Ureter (tissue), 1 donor: Measurements from ENCODE around the gene CDC5L. TPM values are rescaled to one million over a fixed set of nuclear protein-coding genes. Genes with fewer than 3 reads are reported as not detected.

Experiments used
- DNase-seq: peaks from one replicate; pipeline ENCODE4 v3.0.0-alpha.2; 2020; ENCODE audit warnings: low spot score
- total RNA-seq: library from RNA; stranded (reverse); gene quantifications from one replicate; pipeline ENCODE4 v1.2.4, GENCODE V29; 2023
- donor health status: DM: yes; HTN: yes; CAD: no.

CDC5L gene
- total RNA-seq, 1 donor from 2014 or later, result 22.1 TPM

DNA sequence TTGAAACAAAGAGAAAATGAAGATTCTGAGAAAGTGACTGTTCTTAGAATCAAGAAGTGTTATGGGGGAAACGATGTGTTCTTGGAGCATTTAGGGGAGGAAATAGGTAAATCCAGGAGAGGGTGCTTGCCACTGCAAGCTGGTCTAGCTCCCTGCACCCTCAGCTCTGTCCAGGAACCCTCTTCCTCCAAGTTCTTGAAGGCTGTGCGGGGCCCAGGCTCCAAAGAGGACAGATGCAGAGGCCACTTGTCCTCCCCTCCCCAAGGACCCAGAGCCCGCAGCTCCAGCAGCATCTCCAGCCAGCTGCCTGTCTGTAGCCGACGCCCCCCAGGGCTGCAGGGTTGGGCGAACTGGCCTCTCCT lies 87.9 kb downstream of the CDC5L start:
- no peak for DNase-seq

- DNase-seq, result peak; percentile 87
Observed at GRCh38 chr6:44475779-44476434, 88.4 kb downstream of the CDC5L start.

DNA sequence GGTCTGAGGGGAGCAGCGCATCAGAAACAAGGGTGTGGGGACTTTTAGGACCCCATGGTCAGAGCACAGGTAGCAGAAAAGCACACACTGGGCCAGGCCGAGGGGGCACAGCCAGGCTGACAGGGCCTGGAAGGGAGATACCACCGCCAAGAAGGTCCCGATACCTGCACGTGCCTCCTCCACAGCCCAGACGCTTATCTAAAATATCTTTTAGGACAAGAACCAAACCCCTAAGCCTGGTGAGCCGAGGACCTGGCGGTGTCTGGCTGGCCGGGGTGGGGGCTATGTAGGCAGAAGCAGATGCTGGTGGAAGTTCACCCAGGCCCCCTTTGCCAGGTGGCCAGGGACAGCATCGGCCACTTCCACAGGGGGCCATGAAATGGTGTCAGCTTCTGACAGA lies 89.3 kb downstream of the CDC5L start:
- DNase-seq, result no peak

GRCh38 chr6:44477293-44477894 lies 89.9 kb downstream of the CDC5L start:
- DNase-seq, result no peak

DNA sequence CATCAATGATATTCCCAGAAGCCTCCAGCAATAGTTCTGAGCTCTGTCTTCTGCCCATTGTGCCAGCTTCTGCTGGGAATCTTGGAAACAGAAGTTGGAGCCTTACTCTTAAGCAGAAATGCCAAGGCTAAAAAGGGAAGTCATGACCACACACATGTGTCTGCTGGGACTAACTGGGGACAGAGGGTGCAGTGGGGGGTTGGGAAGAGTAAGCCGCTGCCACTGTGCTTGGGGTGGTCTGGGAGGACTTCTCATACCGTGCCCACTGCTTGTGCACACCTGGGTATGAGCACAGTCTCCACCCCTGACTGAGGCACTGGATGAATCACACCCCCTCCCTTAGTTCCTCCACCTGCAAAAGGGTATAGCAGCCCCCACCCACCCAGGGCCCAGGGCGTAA lies 90.7 kb downstream of the CDC5L start:
- DNase-seq, result no peak

DNA sequence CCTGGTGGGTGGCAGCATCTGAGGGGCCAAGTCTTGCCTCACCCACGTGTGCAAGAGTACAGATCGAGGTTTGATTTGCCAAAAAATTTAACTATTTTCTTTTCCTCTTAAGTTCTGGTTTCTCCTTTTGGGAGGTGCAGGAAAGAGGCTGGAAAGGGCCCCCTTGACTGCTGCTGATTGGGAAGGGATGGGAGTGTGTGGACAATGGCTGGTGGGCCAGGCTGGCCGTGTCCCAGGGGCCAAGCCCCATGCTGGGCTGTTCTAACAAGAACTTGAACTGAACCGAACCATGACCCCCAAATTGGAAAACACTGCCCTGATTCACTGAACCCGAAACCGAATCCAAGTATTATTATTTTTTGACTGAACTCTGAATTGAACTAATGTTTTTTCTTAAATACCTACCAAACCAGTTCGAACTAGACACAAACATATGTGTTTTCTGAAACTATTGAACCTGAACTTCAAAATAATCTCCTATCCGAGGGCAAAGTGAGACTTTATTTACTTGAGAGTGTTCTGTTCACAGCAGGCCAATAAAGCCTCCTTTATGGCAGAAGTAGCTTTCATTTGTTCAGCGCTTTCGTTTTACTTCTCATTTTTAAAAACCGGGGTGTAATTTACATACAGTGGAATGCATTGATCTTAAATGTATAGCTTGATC lies 91.2 kb downstream of the CDC5L start:
- DNase-seq, result no peak

DNA sequence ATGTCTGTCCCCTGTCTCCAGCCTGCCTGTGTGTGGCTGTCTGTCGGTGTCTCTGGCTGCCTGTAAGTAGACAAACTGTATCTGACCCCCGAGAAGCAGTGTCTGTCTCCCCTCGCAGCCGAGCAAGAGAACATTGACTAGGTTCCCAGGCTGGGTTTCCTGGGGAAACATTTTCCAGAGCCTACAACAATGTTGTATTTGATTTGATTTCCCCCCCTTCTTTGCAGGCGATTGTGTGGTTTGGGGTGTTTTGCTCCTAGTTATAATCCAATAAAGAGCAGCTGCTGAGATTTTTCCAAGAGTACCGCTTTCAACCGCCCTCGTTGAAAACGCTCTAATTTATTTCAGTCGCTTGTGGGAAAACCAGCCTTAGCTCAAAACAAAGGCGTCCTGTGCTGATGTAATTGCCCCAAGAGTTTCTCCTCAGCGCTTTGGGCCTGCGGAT lies 92.6 kb downstream of the CDC5L start:
- no peak for DNase-seq

DNA sequence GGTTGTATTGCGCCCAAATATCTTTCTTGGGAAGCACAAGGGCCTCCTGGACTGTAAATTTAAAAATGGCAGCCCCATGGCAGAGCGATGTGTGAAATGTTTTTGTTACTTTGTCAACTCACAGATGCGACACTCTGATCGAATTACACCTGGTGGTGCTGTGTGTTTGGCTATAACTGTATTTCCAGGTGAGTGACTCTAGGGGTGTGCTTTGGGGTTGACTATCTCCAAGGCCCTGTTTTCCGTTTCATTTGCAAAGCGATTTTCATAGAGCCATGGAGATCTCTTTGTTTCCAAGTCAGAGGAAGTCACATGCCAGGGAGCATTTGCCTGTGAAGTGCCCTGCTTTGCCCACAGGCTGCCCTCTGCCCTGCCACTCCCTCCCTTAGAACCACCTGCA lies 93.5 kb downstream of the CDC5L start:
- DNase-seq, result no peak

GRCh38 chr6:44481760-44482159 lies 94.3 kb downstream of the CDC5L start:
- no peak for DNase-seq

GRCh38 chr6:44485601-44486401 lies 98.3 kb downstream of the CDC5L start:
- no peak for DNase-seq

DNA sequence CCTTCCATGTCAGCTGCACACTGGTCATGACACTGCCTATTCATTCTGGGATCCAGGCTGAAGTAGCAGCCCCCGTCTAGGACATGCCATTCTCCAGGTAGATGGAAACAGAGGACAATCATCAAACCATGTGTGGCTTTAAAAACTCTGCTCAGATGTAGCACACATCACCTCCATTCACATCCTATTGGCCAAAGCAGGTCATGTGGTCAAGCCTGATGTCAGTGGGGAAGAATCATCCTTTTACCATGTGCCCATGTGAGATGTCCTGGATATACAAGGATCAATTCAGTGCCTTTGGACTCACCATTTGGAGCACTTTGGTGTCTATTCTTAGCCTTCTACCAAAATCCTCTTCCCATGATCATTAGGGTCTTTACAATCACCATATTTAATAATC lies 99.5 kb downstream of the CDC5L start:
- DNase-seq, result no peak

DNA sequence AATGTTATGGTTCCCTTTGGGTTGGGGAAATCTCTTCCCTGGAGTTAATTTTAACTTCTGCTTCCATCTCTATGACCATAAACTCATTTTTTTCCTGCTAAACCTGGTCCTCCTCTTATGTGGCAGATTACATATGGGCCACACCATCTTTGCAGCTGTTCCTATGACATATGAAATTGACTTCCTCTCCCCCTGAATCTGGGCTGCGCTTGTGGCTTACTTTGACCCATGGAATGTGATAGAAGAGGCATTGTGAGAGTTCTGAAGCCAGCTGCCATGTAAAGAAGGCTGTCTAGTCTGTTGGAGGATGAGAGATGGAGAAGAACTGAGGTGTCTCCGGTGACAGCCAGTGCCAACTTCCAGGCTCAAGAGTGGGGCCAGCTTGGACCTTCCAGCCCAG lies 100.1 kb downstream of the CDC5L start:
- no peak for DNase-seq

GRCh38 chr6:44489910-44490604 lies 102.6 kb downstream of the CDC5L start:
- DNase-seq, result no peak

- DNase-seq, result no peak
Observed at GRCh38 chr6:44493132-44493531, 105.6 kb downstream of the CDC5L start.

DNA sequence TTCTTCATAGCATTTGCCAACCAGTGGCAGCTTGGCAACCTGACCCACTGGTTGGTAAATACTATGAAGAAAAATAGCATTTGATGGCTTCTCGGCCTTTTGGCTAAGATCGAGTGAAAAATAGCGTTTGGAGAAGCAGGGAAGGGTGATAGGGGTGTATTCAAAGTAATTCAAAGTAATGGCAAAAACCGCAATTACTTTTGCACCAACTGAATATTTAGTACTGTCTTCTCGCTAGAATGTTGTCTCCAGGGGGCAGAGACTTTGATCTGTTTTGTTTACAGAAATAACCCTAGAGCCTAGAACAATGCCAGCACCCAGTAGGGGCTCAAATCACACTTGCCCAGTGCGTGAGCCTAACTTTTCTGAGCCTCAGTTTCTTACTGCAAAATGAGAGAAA lies 106.1 kb downstream of the CDC5L start:
- DNase-seq, result no peak

DNA sequence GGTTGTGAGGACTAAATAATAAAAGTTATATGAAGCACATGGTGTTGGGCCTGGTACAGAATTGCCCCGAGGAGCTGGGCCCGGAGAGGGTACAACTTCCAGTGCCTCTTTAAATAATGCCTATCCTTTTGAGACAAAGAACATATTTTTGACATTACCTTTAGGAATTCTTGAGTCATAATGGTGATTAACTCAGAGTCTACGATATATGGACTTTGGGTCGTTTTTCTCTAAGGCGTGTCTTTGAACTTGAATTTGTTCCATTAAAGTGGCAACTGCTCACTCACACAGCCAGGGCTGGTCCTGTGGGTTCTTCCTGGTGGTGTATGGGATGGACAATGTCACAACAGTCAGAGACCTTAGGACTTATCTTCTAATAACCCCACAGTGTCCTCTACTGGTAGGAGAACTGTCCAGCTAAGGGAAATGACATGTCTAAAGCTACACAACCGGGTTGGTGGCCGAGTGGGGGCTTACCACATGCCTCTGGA lies 106.5 kb downstream of the CDC5L start:
- no peak for DNase-seq

GRCh38 chr6:44495036-44495901 lies 107.8 kb downstream of the CDC5L start:
- DNase-seq, result peak; percentile 35

GRCh38 chr6:44496665-44497369 lies 109.3 kb downstream of the CDC5L start:
- no peak for DNase-seq

DNA sequence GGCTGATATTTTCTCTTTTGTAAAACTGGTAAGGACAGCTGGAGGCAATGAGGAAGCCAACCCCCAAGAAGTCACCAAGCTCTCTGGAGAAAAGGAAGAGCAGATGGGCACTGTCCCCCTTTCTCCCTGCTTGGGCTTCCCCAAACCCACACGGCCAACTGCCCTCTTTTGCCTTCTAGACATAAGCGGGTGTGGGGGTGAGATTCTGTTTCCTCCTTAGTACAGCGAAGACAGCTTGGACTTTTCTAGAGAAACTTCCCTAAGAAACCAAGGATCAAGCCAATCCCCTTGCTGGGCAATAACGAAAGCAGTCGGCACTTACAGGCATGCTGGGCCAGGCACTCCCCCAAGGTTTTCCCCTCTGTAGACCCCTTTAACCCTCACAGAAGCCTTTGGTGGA lies 110.3 kb downstream of the CDC5L start:
- no peak for DNase-seq

GRCh38 chr6:44498436-44498835 lies 110.9 kb downstream of the CDC5L start:
- DNase-seq, result no peak
